ENCODE data around the gene COQ10B.
A peak's percentile ranks its signal among the peaks of the same experiment; 100 is the strongest.

COQ10B gene

GRCh38 chr2:197502685-197503084 lies 49.3 kb downstream of the COQ10B start:
- no peak for DNase-seq

DNA sequence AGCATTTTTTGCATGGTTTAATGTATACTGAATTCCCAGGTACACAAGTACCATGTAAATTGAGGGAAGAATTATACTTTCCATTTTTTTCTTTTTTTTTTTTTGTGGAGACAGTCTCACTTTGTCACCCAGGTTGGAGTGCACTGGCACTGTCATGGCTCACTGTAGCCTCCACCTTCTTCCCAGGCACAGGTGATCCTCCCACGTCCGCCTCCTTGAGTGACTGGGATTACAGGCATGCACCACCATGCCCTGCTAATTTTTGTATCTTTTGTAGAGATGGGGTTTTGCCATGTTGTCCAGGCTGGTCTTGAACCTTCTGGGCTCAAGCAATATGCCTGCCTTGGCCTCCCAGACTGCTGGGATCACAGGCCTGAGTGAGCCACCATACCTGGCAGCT lies 50.6 kb downstream of the COQ10B start:
- no peak for DNase-seq

GRCh38 chr2:197504512-197504911 lies 51.2 kb downstream of the COQ10B start:
- DNase-seq = no peak

- no peak for DNase-seq
Measured at GRCh38 chr2:197506658-197507057, 53.3 kb downstream of the COQ10B start.

- DNase-seq = no peak
Measured at GRCh38 chr2:197513915-197514314, 60.6 kb downstream of the COQ10B start.

- DNase-seq = no peak
Measured at GRCh38 chr2:197514754-197515153, 61.4 kb downstream of the COQ10B start.

GRCh38 chr2:197515315-197515738 lies 62.0 kb downstream of the COQ10B start:
- no peak for DNase-seq

- peak; percentile 65 for DNase-seq
Measured at GRCh38 chr2:197515739-197516392, 62.5 kb downstream of the COQ10B start, which contains the start of gene MOB4. Gene MOB4 (plus strand): TSS chr2:197516066. CDS start chr2:197516087, 21 bp downstream.

DNA sequence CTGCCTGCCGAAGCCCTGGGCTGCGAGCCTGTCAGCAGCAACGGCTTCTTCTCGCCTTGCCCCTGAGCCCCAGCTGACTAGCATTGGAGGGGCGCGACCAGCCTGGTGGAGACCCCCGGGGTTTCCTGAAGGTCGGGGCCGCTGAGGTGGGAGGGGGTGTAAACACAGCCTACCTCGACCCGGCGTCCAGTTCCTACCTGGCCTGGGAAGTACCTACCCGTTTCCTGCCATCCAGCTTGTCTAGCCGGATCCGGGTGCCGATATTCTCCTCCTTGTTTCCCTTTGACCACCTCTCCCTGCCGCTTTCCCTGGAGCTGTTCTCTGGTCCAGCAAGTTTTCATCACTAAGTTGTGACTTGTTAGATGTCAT lies 63.0 kb downstream of the COQ10B start:
- DNase-seq = no peak

- DNase-seq = no peak
Measured at GRCh38 chr2:197517150-197517549, 63.8 kb downstream of the COQ10B start.
